ENCODE measurements around the gene RAD51AP1. TPM values are rescaled to one million over a fixed set of nuclear protein-coding genes. Genes with fewer than 3 reads are reported as not detected.

The RAD51AP1 gene
- total RNA-seq, 1 donor from 2014 or later, result 3.8 TPM

GRCh38 chr12:4526923-4527546, 11.7 kb upstream of the RAD51AP1 start:
- no peak overlapping the region for H3K4me3 Mint-ChIP-seq (ENCODE audit: unreplicated experiment)
- TF ChIP-seq CTCF (IDR thresholded peaks at IDR 0.05), result peak; percentile 91
- H3K9me3 Mint-ChIP-seq (ENCODE audit: low read depth), result no peaks in the 10 kb centered on the region
- no peaks in the 10 kb centered on the region for H3K27me3 Mint-ChIP-seq (ENCODE audit: low read depth)
- H3K27ac Mint-ChIP-seq (ENCODE audit: unreplicated experiment), result no peak overlapping the region
- no peaks in the 10 kb centered on the region for H3K4me1 Mint-ChIP-seq (ENCODE audit: low read depth)
- DNase-seq (ENCODE audit: low spot score), result no peak
- H3K36me3 Mint-ChIP-seq (ENCODE audit: low read depth), result peaks cover 7% of the 10 kb centered on the region

GRCh38 chr12:4530160-4530559, 8.5 kb upstream of the RAD51AP1 start:
- no peaks in the 10 kb centered on the region for H3K36me3 Mint-ChIP-seq (ENCODE audit: low read depth)
- no peaks in the 10 kb centered on the region for H3K27me3 Mint-ChIP-seq (ENCODE audit: low read depth)
- no peak overlapping the region for H3K27ac Mint-ChIP-seq (ENCODE audit: unreplicated experiment)
- DNase-seq (ENCODE audit: low spot score), result no peak
- H3K4me3 Mint-ChIP-seq (ENCODE audit: unreplicated experiment), result no peak overlapping the region
- H3K9me3 Mint-ChIP-seq (ENCODE audit: low read depth), result no peaks in the 10 kb centered on the region
- no peaks in the 10 kb centered on the region for H3K4me1 Mint-ChIP-seq (ENCODE audit: low read depth)
- TF ChIP-seq CTCF (IDR thresholded peaks at IDR 0.05), result no peak

GRCh38 chr12:4530982-4531586, 7.6 kb upstream of the RAD51AP1 start:
- Mint-ChIP-seq H3K27ac (ENCODE audit: unreplicated experiment) (no peak overlapping the region), H3K27me3 (ENCODE audit: low read depth) (no peaks in the 10 kb centered on the region), H3K4me3 (ENCODE audit: unreplicated experiment) (no peak overlapping the region), H3K4me1 (ENCODE audit: low read depth) (peaks cover under 1% of the 10 kb centered on the region), H3K36me3 (ENCODE audit: low read depth) (no peaks in the 10 kb centered on the region), H3K9me3 (ENCODE audit: low read depth) (no peaks in the 10 kb centered on the region)
- DNase-seq (ENCODE audit: low spot score), result no peak
- TF ChIP-seq CTCF (IDR thresholded peaks at IDR 0.05), result no peak

GRCh38 chr12:4535092-4535491, 3.6 kb upstream of the RAD51AP1 start:
- peaks cover 34% of the 10 kb centered on the region for H3K4me1 Mint-ChIP-seq (ENCODE audit: low read depth)
- no peak for DNase-seq (ENCODE audit: low spot score)
- no peak overlapping the region for H3K4me3 Mint-ChIP-seq (ENCODE audit: unreplicated experiment)
- H3K27me3 Mint-ChIP-seq (ENCODE audit: low read depth), result no peaks in the 10 kb centered on the region
- no peaks in the 10 kb centered on the region for H3K9me3 Mint-ChIP-seq (ENCODE audit: low read depth)
- H3K36me3 Mint-ChIP-seq (ENCODE audit: low read depth), result no peaks in the 10 kb centered on the region
- no peak overlapping the region for H3K27ac Mint-ChIP-seq (ENCODE audit: unreplicated experiment)
- TF ChIP-seq CTCF (IDR thresholded peaks at IDR 0.05), result no peak

GRCh38 chr12:4535871-4536270, 2.8 kb upstream of the RAD51AP1 start:
- H3K9me3 Mint-ChIP-seq (ENCODE audit: low read depth), result no peaks in the 10 kb centered on the region
- H3K4me1 Mint-ChIP-seq (ENCODE audit: low read depth), result peaks cover 34% of the 10 kb centered on the region
- TF ChIP-seq CTCF (IDR thresholded peaks at IDR 0.05), result no peak
- DNase-seq (ENCODE audit: low spot score), result no peak
- no peak overlapping the region for H3K4me3 Mint-ChIP-seq (ENCODE audit: unreplicated experiment)
- H3K36me3 Mint-ChIP-seq (ENCODE audit: low read depth), result no peaks in the 10 kb centered on the region
- H3K27me3 Mint-ChIP-seq (ENCODE audit: low read depth), result no peaks in the 10 kb centered on the region
- no peak overlapping the region for H3K27ac Mint-ChIP-seq (ENCODE audit: unreplicated experiment)

Data from chondrocyte (in vitro differentiated cells).